IMR-90 (cell line): ENCODE data around the gene GAMT. TPM values are rescaled to one million over a fixed set of nuclear protein-coding genes. Genes with fewer than 3 reads are reported as not detected.

Source experiments
- ATAC-seq: fragments of 200-7000 bp; cut with Tn5 transposase; 2 replicates; pipeline ENCODE4 v1.9.1; 2020; ENCODE audit warnings: low read depth, mild to moderate bottlenecking, moderate library complexity
- BruUV-seq: library from RNA; stranded (reverse); fragments of 400-500 nt; replicated peaks from 2 replicates; lab custom pipeline; 2021; lab: Mats Ljungman, UMichigan
- CTCF ChIA-PET: fragments of 300-600 bp; formaldehyde crosslinking; extraction: SDS; loops from one replicate; lab custom pipeline; 2021; ENCODE audit warnings: antibody characterized with exemption; lab: Yijun Ruan, JAX
- POLR2A ChIA-PET: fragments of 300-600 bp; sonication (Branson Sonifier 250); formaldehyde crosslinking; loops from one replicate; lab custom pipeline; 2022; ENCODE audit warnings: antibody characterized with exemption; ENCODE audit not compliant: unreplicated experiment; lab: Charles Lee
- DNase-seq: peaks from one replicate; pipeline ENCODE4 v3.0.0; 2013
- H2AFZ ChIP-seq: replicated peaks from 2 replicates; pipeline ENCODE3; 2013; ENCODE audit warnings: low read length, mild to moderate bottlenecking; ENCODE audit not compliant: poor library complexity
- H2AK5ac ChIP-seq: 2 replicates; pipeline ENCODE4 v1.6.1; 2013; ENCODE audit warnings: low read depth, low read length, inconsistent platforms
- H2AK9ac ChIP-seq: replicated peaks from 2 replicates; pipeline ENCODE3; 2013; ENCODE audit warnings: mild to moderate bottlenecking, low read depth, low read length, moderate library complexity; ENCODE audit not compliant: poor library complexity
- H2BK120ac ChIP-seq: 2 replicates; pipeline ENCODE4 v1.6.1; 2013; ENCODE audit warnings: low read depth, low read length, inconsistent platforms
- H2BK15ac ChIP-seq: 3 replicates; pipeline ENCODE4 v1.6.1; 2013; ENCODE audit warnings: low read depth, low read length, inconsistent platforms
- H2BK20ac ChIP-seq: 2 replicates; pipeline ENCODE4 v1.6.1; 2013; ENCODE audit warnings: low read depth, mild to moderate bottlenecking, inconsistent platforms, low read length, moderate library complexity
- H2BK5ac ChIP-seq: 2 replicates; pipeline ENCODE4 v1.6.1; 2013; ENCODE audit warnings: mild to moderate bottlenecking, low read depth, low read length, inconsistent platforms; ENCODE audit not compliant: poor library complexity, severe bottlenecking
- H3K14ac ChIP-seq: replicated peaks from 2 replicates; pipeline ENCODE4 v1.6.1; 2013; ENCODE audit warnings: low read depth, low read length, inconsistent platforms
- H3K18ac ChIP-seq: 2 replicates; pipeline ENCODE4 v1.6.1; 2013; ENCODE audit warnings: low read depth, low read length, control low read depth
- H3K23ac ChIP-seq: 2 replicates; pipeline ENCODE4 v1.6.1; 2013; ENCODE audit warnings: low read depth, low read length, inconsistent platforms
- H3K27ac ChIP-seq: 2 replicates; pipeline ENCODE4 v1.5.1; 2013; ENCODE audit warnings: mild to moderate bottlenecking, control low read depth, low read length; ENCODE audit not compliant: insufficient read depth
- H3K27me3 ChIP-seq: 2 replicates; pipeline ENCODE4 v1.6.1; 2013; ENCODE audit warnings: low read length; ENCODE audit not compliant: control insufficient read depth, insufficient read depth
- H3K36me3 ChIP-seq: 2 replicates; pipeline ENCODE4 v1.6.1; 2013; ENCODE audit warnings: low read length, mixed read lengths; ENCODE audit not compliant: control insufficient read depth, insufficient read depth
- H3K4ac ChIP-seq: 2 replicates; pipeline ENCODE4 v1.6.1; 2013; ENCODE audit warnings: low read depth, low read length, inconsistent platforms
- H3K4me1 ChIP-seq: 2 replicates; pipeline ENCODE4 v1.6.1; 2013; ENCODE audit warnings: low read length, mixed read lengths; ENCODE audit not compliant: control insufficient read depth, insufficient read depth
- H3K4me2 ChIP-seq: 2 replicates; pipeline ENCODE4 v1.6.1; 2013; ENCODE audit warnings: low read depth, mild to moderate bottlenecking, control low read depth, low read length, moderate library complexity
- H3K4me3 ChIP-seq: 2 replicates; pipeline ENCODE4 v1.5.1; 2013; ENCODE audit warnings: low read depth, mild to moderate bottlenecking, control low read depth, low read length, moderate library complexity; ENCODE audit not compliant: insufficient read depth
- H3K56ac ChIP-seq: 2 replicates; pipeline ENCODE4 v1.6.1; 2013; ENCODE audit warnings: low read length, inconsistent platforms; ENCODE audit not compliant: insufficient read depth; ENCODE audit errors: extremely low read depth
- H3K79me1 ChIP-seq, 2 experiments: 2 replicates each; pipeline ENCODE4 v1.6.1; 2013; ENCODE audit warnings: low read length in 2 of 2, inconsistent platforms in 1 of 2, low read depth in 1 of 2
- H3K9ac ChIP-seq: 2 replicates; pipeline ENCODE4 v1.6.1; 2013; ENCODE audit warnings: low read depth, low read length, control low read depth
- H3K9me1 ChIP-seq: 2 replicates; pipeline ENCODE4 v1.6.1; 2013; ENCODE audit warnings: low read length, inconsistent platforms; ENCODE audit not compliant: insufficient read depth
- H3K9me3 ChIP-seq: 2 replicates; pipeline ENCODE4 v1.6.1; 2013; ENCODE audit warnings: low read length; ENCODE audit not compliant: control insufficient read depth, insufficient read depth
- H4K20me1 ChIP-seq: 2 replicates; pipeline ENCODE4 v1.6.1; 2013; ENCODE audit warnings: low read length, inconsistent platforms; ENCODE audit not compliant: insufficient read depth
- H4K5ac ChIP-seq: 2 replicates; pipeline ENCODE4 v1.6.1; 2013; ENCODE audit warnings: mild to moderate bottlenecking, low read depth, low read length, control low read depth
- H4K8ac ChIP-seq, 2 experiments: 2 replicates each; pipeline ENCODE4 v1.6.1; 2013; ENCODE audit warnings: low read depth in 2 of 2, low read length in 2 of 2, control low read depth in 1 of 2, inconsistent platforms in 1 of 2
- H4K91ac ChIP-seq: 2 replicates; pipeline ENCODE4 v1.6.1; 2013; ENCODE audit warnings: low read depth, low read length, inconsistent platforms; ENCODE audit not compliant: insufficient read depth
- BHLHE40 ChIP-seq: fragments of 150-350 bp; IDR thresholded peaks from 2 replicates; pipeline ENCODE4 v1.6.1; 2016; ENCODE audit warnings: mild to moderate bottlenecking, low read depth, low read length
- CEBPB ChIP-seq: IDR thresholded peaks from 2 replicates; pipeline ENCODE4 v1.6.1; 2012; ENCODE audit warnings: low read depth, low read length, improper control_type of control experiment
- CHD1 ChIP-seq: IDR thresholded peaks from 2 replicates; pipeline ENCODE4 v1.6.1; 2012; ENCODE audit warnings: low read depth, low read length, improper control_type of control experiment
- CTCF ChIP-seq: conservative IDR thresholded peaks from 2 replicates; pipeline ENCODE4 v1.5.1; 2012; ENCODE audit warnings: mild to moderate bottlenecking, low read depth, low read length, improper control_type of control experiment
- ELK1 ChIP-seq: fragments of 150-350 bp; IDR thresholded peaks from 2 replicates; pipeline ENCODE4 v1.6.1; 2016; ENCODE audit warnings: low read depth, mild to moderate bottlenecking, low read length, moderate library complexity, borderline replicate concordance
- FOS ChIP-seq: fragments of 150-350 bp; IDR thresholded peaks from 2 replicates; pipeline ENCODE4 v1.6.1; 2016; ENCODE audit warnings: low read depth, low read length
- MAFK ChIP-seq: IDR thresholded peaks from 2 replicates; pipeline ENCODE4 v1.6.1; 2012; ENCODE audit warnings: low read depth, low read length, improper control_type of control experiment
- MAZ ChIP-seq: IDR thresholded peaks from 2 replicates; pipeline ENCODE4 v1.6.1; 2012; ENCODE audit warnings: low read depth, mild to moderate bottlenecking, low read length, improper control_type of control experiment, moderate library complexity, borderline replicate concordance
- MXI1 ChIP-seq: IDR thresholded peaks from 2 replicates; pipeline ENCODE4 v1.6.1; 2012; ENCODE audit warnings: low read depth, mild to moderate bottlenecking, low read length, moderate library complexity, borderline replicate concordance
- NFE2L2 ChIP-seq: fragments of 150-350 bp; IDR thresholded peaks from 2 replicates; pipeline ENCODE4 v1.6.1; 2016; ENCODE audit warnings: low read depth, mild to moderate bottlenecking, low read length
- POLR2A ChIP-seq: IDR thresholded peaks from 2 replicates; pipeline ENCODE4 v1.6.1; 2012; ENCODE audit warnings: mild to moderate bottlenecking, low read depth, low read length
- RAD21 ChIP-seq: IDR thresholded peaks from 2 replicates; pipeline ENCODE4 v1.6.1; 2012; ENCODE audit warnings: low read length, improper control_type of control experiment
- RCOR1 ChIP-seq: IDR thresholded peaks from 2 replicates; pipeline ENCODE4 v1.6.1; 2012; ENCODE audit warnings: mild to moderate bottlenecking, low read length, improper control_type of control experiment; ENCODE audit not compliant: insufficient replicate concordance
- RFX5 ChIP-seq: IDR thresholded peaks from 2 replicates; pipeline ENCODE4 v1.8.0; 2012; ENCODE audit warnings: low read depth, mild to moderate bottlenecking, low read length, moderate library complexity
- SMC3 ChIP-seq: fragments of 150-350 bp; IDR thresholded peaks from 2 replicates; pipeline ENCODE4 v1.6.1; 2016; ENCODE audit warnings: low read depth, mild to moderate bottlenecking, antibody characterized with exemption, low read length, moderate library complexity
- USF2 ChIP-seq: fragments of 150-350 bp; IDR thresholded peaks from 2 replicates; pipeline ENCODE4 v1.6.1; 2017; ENCODE audit warnings: mild to moderate bottlenecking, antibody characterized with exemption, low read length, low read depth
- WGBS, 2 experiments: methylation state at CpG; one replicate each; pipeline versions ENCODE4 v1.1.5 to v1.1.7; 2013; ENCODE audit warnings: missing lambda C conversion rate in 2 of 2; ENCODE audit not compliant: insufficient read length in 1 of 2; ENCODE audit errors: extremely low coverage in 2 of 2; 5-methylcytosine and 5-hydroxymethylcytosine counted together
- dilution Hi-C: fragments of 300-500 bp; cut with HindIII; formaldehyde crosslinking; loops from one replicate; pipeline ENCODE4 v1.14.3; 2018; ENCODE audit warnings: low sequenced_read_pairs; ENCODE audit not compliant: unreplicated experiment
- in situ Hi-C: fragments of 300-500 bp; cut with MboI; formaldehyde crosslinking; loops from 3 replicates; pipeline ENCODE4 v1.14.3; 2019; ENCODE audit warnings: low sequenced_read_pairs, inconsistent platforms, mixed read lengths
- intact Hi-C: fragments of 100-400 bp; cut with micrococcal nuclease; formaldehyde crosslinking; loops from 2 replicates; pipeline ENCODE4 v1.10.0; 2022
- polyA plus RNA-seq, 3 experiments: library from polyadenylated mRNA; depleted of rRNA; stranded (reverse); fragments of >200 nt; gene quantifications; 2 replicates each; pipeline ENCODE4 v1.2.3, GENCODE V29; 2012; ENCODE audit warnings: low replicate concordance in 1 of 3
- total RNA-seq: library from RNA; depleted of rRNA; stranded (reverse); fragments of >200 nt; gene quantifications from 2 replicates; pipeline ENCODE4 v1.2.3, GENCODE V29; 2012

The GAMT gene
- total and polyA plus RNA-seq, 2 of the 4 experiments (the other 2 are of a cell fraction), result 22.8 to 51.8 TPM

GRCh38 chr19:1369214-1369805, 32.0 kb downstream of the GAMT start:
- Histone ChIP-seq H3K4me3 (no peak overlapping the region), H2BK20ac (no peak overlapping the region), H2AK9ac (no peak overlapping the region), H3K4me2 (no peak overlapping the region), H3K14ac (no peak overlapping the region), H3K79me1 (peaks cover 2 to 20% of the 10 kb centered on the region in 2 experiments), H3K9ac (no peak overlapping the region), H2AK5ac (no peak overlapping the region), H4K8ac (no peak overlapping the region), H3K56ac (no peak overlapping the region), H3K23ac (no peak overlapping the region), H3K18ac (no peak overlapping the region), H4K20me1 (no peaks in the 10 kb centered on the region; the same call in 1 of the 2 replicates), H2BK120ac (no peak overlapping the region), H3K4ac (no peak overlapping the region), H3K27ac (no peak overlapping the region), H2BK15ac (no peak overlapping the region), H3K9me3 (no peaks in the 10 kb centered on the region), H3K9me1 (peaks cover 3% of the 10 kb centered on the region; the same call in 1 of the 2 replicates), H4K91ac (no peak overlapping the region), H2AFZ (no peak overlapping the region), H3K36me3 (peaks cover 59% of the 10 kb centered on the region), H3K27me3 (no peaks in the 10 kb centered on the region), H2BK5ac (no peak overlapping the region), H4K5ac (no peak overlapping the region), H3K4me1 (peaks cover 9% of the 10 kb centered on the region)
- DNase-seq, result no peak
- no TSS peak for BruUV-seq
- TF ChIP-seq MXI1, result no peak
- TF ChIP-seq MAZ, result no peak
- TF ChIP-seq RFX5, result no peak
- TF ChIP-seq CTCF, result no peak
- TF ChIP-seq ELK1, result no peak
- TF ChIP-seq CHD1, result no peak
- TF ChIP-seq SMC3, result no peak
- no peak for TF ChIP-seq CEBPB
- no peak for TF ChIP-seq MAFK
- TF ChIP-seq POLR2A, result no peak
- TF ChIP-seq BHLHE40, result no peak
- TF ChIP-seq RCOR1, result no peak
- TF ChIP-seq FOS, result no peak
- TF ChIP-seq NFE2L2, result no peak
- TF ChIP-seq RAD21, result no peak
- no peak for TF ChIP-seq USF2
- ChIA-PET CTCF (no interaction called here), POLR2A (no interaction called here)
- WGBS, 2 experiments, result 82% methylated on average over 3 of the region's 18 CpGs; no CpG with 5 or more reads in 1 of the 2 experiments
- no peak for ATAC-seq
- intact Hi-C loops (no loop called here), dilution Hi-C loops (no loop called here), in situ Hi-C loops (no loop called here)
